Karpas-422 (cell line): ENCODE data around the gene WDR76. TPM values are rescaled to one million over a fixed set of nuclear protein-coding genes. Genes with fewer than 3 reads are reported as not detected.

Source experiments
- DNase-seq: peaks from one replicate; pipeline ENCODE4 v3.0.0-alpha.2; 2015
- H2AFZ ChIP-seq: fragments of 200-600 bp; sonication (generic); 2 replicates; pipeline ENCODE4 v1.6.1; 2014; ENCODE audit warnings: antibody characterized with exemption, low read length, mixed read lengths
- H3K27ac ChIP-seq: fragments of 200-600 bp; sonication (generic); 2 replicates; pipeline ENCODE4 v1.5.1; 2014; ENCODE audit warnings: mild to moderate bottlenecking, low read length, moderate library complexity
- H3K27me3 ChIP-seq: fragments of 200-600 bp; sonication (generic); 2 replicates; pipeline ENCODE4 v1.6.1; 2014; ENCODE audit warnings: low read length, mixed read lengths
- H3K36me3 ChIP-seq: fragments of 200-600 bp; sonication (generic); 2 replicates; pipeline ENCODE4 v1.6.1; 2014; ENCODE audit warnings: low read length, mixed read lengths; ENCODE audit not compliant: insufficient read depth
- H3K4me1 ChIP-seq: fragments of 200-600 bp; sonication (generic); 2 replicates; pipeline ENCODE4 v1.6.1; 2014; ENCODE audit warnings: mild to moderate bottlenecking, low read length, mixed read lengths
- H3K4me2 ChIP-seq: fragments of 200-600 bp; sonication (generic); 2 replicates; pipeline ENCODE4 v1.6.1; 2014; ENCODE audit warnings: low read length, low read depth, mild to moderate bottlenecking; ENCODE audit not compliant: poor library complexity, severe bottlenecking
- H3K4me3 ChIP-seq: fragments of 200-600 bp; sonication (generic); 2 replicates; pipeline ENCODE4 v1.5.1; 2014; ENCODE audit warnings: mild to moderate bottlenecking, antibody characterized with exemption, low read length, mixed read lengths
- H3K79me2 ChIP-seq: fragments of 200-600 bp; sonication (generic); 2 replicates; pipeline ENCODE4 v1.6.1; 2014; ENCODE audit warnings: mild to moderate bottlenecking, low read length, mixed read lengths
- H3K9ac ChIP-seq: fragments of 200-600 bp; sonication (generic); 2 replicates; pipeline ENCODE4 v1.6.0; 2014; ENCODE audit warnings: low read length
- H3K9me2 ChIP-seq: fragments of 200-600 bp; sonication (generic), shearing (Covaris generic); replicated peaks from 2 replicates; pipeline ENCODE4 v1.6.0; 2014; ENCODE audit warnings: mild to moderate bottlenecking, low read length, moderate library complexity; ENCODE audit not compliant: insufficient read depth
- H3K9me3 ChIP-seq: fragments of 300-700, 200-600 bp; sonication (generic); 2 replicates; pipeline ENCODE4 v1.6.1; 2014; ENCODE audit warnings: low read length, mixed read lengths
- H4K20me1 ChIP-seq: fragments of 200-600 bp; sonication (generic); 2 replicates; pipeline ENCODE4 v1.6.1; 2014; ENCODE audit warnings: mild to moderate bottlenecking, antibody characterized with exemption, low read length, low read depth; ENCODE audit not compliant: insufficient read depth
- total RNA-seq: library from RNA; depleted of rRNA; stranded (reverse); fragments of >200 nt; shearing (Covaris generic); gene quantifications from 2 replicates; pipeline ENCODE4 v1.2.3, GENCODE V29; 2014; ENCODE audit warnings: low replicate concordance

WDR76 gene
- total RNA-seq, 1 experiment from 2014 or later: 43.8 TPM

DNA sequence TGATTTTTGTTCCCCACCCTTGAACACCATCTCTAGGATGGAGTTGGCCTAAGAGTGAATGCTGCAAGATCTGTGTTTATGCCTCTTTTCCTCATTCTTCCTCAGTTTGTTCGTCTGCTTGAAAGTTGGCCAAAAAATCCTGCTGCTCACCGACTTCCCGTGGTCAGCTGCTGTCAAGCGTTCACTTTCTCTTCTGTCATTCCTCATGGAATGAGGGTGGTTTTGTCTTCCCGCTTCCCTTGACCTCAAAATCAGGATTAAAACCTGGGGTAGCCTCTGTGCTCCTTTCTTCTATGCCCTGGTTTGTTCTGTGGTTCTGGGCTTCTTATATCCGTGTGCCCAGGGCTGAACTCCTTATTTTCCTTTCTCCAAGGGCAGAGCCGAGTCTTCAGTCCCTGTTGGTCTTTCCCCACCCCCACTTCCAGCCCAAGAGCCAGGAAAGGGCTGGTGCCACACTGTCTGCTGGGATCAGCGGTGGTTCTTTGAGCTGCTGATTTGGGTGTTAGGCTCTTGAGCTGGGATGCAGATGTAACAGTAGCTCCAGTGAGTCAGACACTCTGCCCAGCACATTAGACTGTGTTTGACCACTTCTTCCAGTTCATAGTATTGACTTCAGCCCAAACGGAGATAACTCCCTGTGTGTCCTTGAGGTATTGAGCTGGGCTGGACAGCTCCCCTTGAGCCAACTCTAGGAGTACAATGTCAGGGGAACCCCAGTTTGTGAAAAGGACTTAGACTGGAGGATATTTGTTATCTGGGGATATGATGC lies 32.3 kb upstream of the WDR76 start:
- H3K9ac ChIP-seq: peak overlapping the region; percentile 24; the same call in 1 of the 2 replicates

GRCh38 chr15:43795197-43795596 lies 31.6 kb upstream of the WDR76 start:
- Histone ChIP-seq H3K27me3 (no peaks in the 10 kb centered on the region), H2AFZ (no peak overlapping the region), H3K27ac (peak overlapping the region; percentile 95), H3K4me1 (peaks cover 76% of the 10 kb centered on the region), H3K79me2 (peaks cover 22% of the 10 kb centered on the region), H3K9me2 (no peaks in the 10 kb centered on the region), H3K36me3 (peaks cover 29% of the 10 kb centered on the region), H3K4me3 (no peak overlapping the region), H3K9ac (no peak overlapping the region), H4K20me1 (peaks cover 24% of the 10 kb centered on the region; the same call in 1 of the 2 replicates), H3K4me2 (no peak overlapping the region), H3K9me3 (no peaks in the 10 kb centered on the region)
- no peak for DNase-seq

More for the DNA sequence above, 32.3 kb upstream of the WDR76 start:
- no peak overlapping the region for H2AFZ ChIP-seq
- H4K20me1 ChIP-seq: peaks cover 24% of the 10 kb centered on the region; the same call in 1 of the 2 replicates
- H3K79me2 ChIP-seq: peaks cover 22% of the 10 kb centered on the region
- no peaks in the 10 kb centered on the region for H3K27me3 ChIP-seq
- peaks cover 26% of the 10 kb centered on the region for H3K36me3 ChIP-seq
- H3K4me1 ChIP-seq: peaks cover 74% of the 10 kb centered on the region
- no peak overlapping the region; the same call in 1 of the 2 replicates for H3K4me3 ChIP-seq
- no peaks in the 10 kb centered on the region for H3K9me2 ChIP-seq
- H3K4me2 ChIP-seq: peak overlapping the region; percentile 89
- peak overlapping the region; percentile 95 for H3K27ac ChIP-seq
- H3K9me3 ChIP-seq: no peaks in the 10 kb centered on the region
- DNase-seq: no peak

DNA sequence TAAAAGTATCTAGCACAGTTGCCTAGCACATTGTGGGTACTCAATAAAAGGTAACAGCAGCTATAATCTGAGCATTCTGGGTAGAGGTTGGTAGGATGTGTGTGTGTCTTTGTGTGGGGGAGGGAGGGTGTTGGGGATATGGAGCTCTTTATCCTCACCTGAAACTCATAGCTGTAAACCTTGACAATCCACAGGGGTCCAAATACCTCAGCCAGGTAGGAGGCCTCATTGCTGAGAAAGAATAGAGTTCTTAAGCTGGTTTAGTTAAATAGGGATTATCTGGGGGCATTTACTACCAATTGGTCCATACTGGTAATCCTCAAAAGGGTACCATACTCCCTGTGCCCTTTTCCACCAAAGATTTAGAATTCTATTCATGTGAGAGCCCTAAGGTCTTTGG lies 30.8 kb upstream of the WDR76 start:
- Histone ChIP-seq H3K36me3 (peaks cover 34% of the 10 kb centered on the region), H3K4me3 (no peak overlapping the region), H3K9me2 (no peaks in the 10 kb centered on the region), H3K27me3 (no peaks in the 10 kb centered on the region), H4K20me1 (peaks cover 24% of the 10 kb centered on the region; the same call in 1 of the 2 replicates), H3K4me2 (no peak overlapping the region), H3K4me1 (peaks cover 77% of the 10 kb centered on the region), H3K27ac (peak overlapping the region; percentile 95), H2AFZ (no peak overlapping the region), H3K79me2 (peaks cover 28% of the 10 kb centered on the region), H3K9me3 (no peaks in the 10 kb centered on the region), H3K9ac (no peak overlapping the region)
- DNase-seq: no peak

- H3K27ac ChIP-seq: peak overlapping the region; percentile 95
- no peak overlapping the region for H3K4me2 ChIP-seq
- H3K4me3 ChIP-seq: no peak overlapping the region
- no peaks in the 10 kb centered on the region for H3K27me3 ChIP-seq
- no peak overlapping the region for H2AFZ ChIP-seq
- peaks cover 39% of the 10 kb centered on the region for H3K36me3 ChIP-seq
- no peaks in the 10 kb centered on the region for H3K9me2 ChIP-seq
- no peak overlapping the region; the same call in 1 of the 2 replicates for H3K9ac ChIP-seq
- peaks cover 34% of the 10 kb centered on the region for H3K79me2 ChIP-seq
- H3K4me1 ChIP-seq: peaks cover 78% of the 10 kb centered on the region
- no peaks in the 10 kb centered on the region for H3K9me3 ChIP-seq
- peaks cover 24% of the 10 kb centered on the region; the same call in 1 of the 2 replicates for H4K20me1 ChIP-seq
- no peak for DNase-seq
These were observed 30.2 kb upstream of the WDR76 start for GRCh38 chr15:43796566-43796965.

DNA sequence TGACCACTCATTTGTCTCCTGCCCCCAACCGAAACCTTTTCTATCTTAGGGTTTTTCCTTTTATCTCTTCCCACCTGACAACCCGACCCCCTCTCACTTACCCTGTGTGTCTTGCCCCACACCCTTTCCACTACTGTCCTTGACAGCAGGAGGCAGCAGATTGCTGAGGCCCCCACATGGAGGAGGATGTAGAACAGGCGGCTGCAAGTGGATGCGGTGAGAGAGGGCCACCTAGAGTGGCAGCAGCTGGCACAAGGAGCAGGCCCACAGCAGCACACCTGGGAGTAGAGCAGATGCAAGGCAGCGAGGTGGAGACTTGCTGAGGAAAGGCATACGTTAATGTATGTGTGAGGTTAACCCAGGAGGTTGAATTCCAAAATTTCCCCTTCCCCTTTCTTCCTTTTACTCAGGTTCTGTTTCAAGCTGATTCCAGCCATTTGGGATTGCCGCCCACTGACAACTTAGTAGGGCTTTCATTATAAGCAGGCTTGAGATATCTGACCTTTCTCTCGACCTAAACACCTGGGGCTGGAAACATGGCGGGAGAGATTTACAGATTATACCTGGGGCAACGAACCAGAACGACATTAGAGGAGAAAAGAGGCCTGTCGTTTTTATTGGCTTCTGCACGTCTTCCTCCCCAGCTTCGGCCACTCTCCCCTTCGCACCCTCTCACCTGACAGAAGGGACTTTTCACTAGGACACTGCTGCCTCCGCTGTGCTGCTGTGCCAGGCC lies 27.4 kb upstream of the WDR76 start:
- peak; percentile 84 for DNase-seq
- H4K20me1 ChIP-seq: peaks cover 4% of the 10 kb centered on the region; the same call in 1 of the 2 replicates
- no peaks in the 10 kb centered on the region for H3K27me3 ChIP-seq
- H3K9ac ChIP-seq: peak overlapping the region; percentile 46
- peak overlapping the region; percentile 10; the same call in 1 of the 2 replicates for H3K4me3 ChIP-seq
- H3K9me2 ChIP-seq: no peaks in the 10 kb centered on the region
- H3K36me3 ChIP-seq: peaks cover 34% of the 10 kb centered on the region
- H3K4me1 ChIP-seq: peaks cover 68% of the 10 kb centered on the region
- H3K27ac ChIP-seq: peak overlapping the region; percentile 95
- peaks cover 18% of the 10 kb centered on the region for H3K79me2 ChIP-seq
- peak overlapping the region; percentile 40 for H3K4me2 ChIP-seq
- no peaks in the 10 kb centered on the region for H3K9me3 ChIP-seq
- H2AFZ ChIP-seq: no peak overlapping the region

DNA sequence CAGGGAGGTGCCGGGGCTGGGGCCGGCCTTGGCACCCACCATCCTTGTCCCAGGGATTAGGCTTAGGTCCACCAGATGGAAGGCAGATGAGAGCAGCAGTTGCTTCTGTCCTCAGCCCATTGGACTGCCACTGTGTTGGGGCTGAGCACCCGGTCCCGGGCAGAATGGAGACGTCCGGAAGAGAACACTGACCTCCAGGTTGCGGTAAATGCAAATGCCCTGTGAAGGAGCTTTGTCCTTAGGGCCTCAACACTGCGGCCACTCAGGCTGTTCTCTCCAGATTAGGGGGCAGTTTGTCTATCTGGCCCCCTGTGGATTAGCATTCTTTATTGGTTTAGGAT lies 26.9 kb upstream of the WDR76 start, which contains the start of gene SERINC4:
SERINC4 (minus strand) TSS at position 276 of the 341 bp plus-strand sequence; CDS start at position 42, 234 bp downstream.
- Histone ChIP-seq H3K4me2 (peak within 1 kb of the TSS; percentile 95), H3K79me2 (peaks cover 18% of the 10 kb centered on the region), H2AFZ (no peak within 1 kb of the TSS), H3K27ac (peak within 1 kb of the TSS; percentile 95), H4K20me1 (no peaks in the 10 kb centered on the region; the same call in 1 of the 2 replicates), H3K9ac (peak within 1 kb of the TSS; percentile 94), H3K9me3 (no peaks in the 10 kb centered on the region), H3K36me3 (peaks cover 29% of the 10 kb centered on the region), H3K4me3 (peak within 1 kb of the TSS; percentile 87), H3K27me3 (no peaks in the 10 kb centered on the region), H3K4me1 (peaks cover 63% of the 10 kb centered on the region), H3K9me2 (no peaks in the 10 kb centered on the region)
- no peak for DNase-seq

- Histone ChIP-seq H3K4me2 (peak within 1 kb of the TSS; percentile 95), H3K4me3 (peak within 1 kb of the TSS; percentile 87), H3K4me1 (peaks cover 57% of the 10 kb centered on the region), H4K20me1 (no peaks in the 10 kb centered on the region; the same call in 1 of the 2 replicates), H3K9me3 (no peaks in the 10 kb centered on the region), H3K79me2 (peaks cover 18% of the 10 kb centered on the region), H2AFZ (no peak within 1 kb of the TSS), H3K9ac (peak within 1 kb of the TSS; percentile 94), H3K9me2 (no peaks in the 10 kb centered on the region), H3K36me3 (peaks cover 26% of the 10 kb centered on the region), H3K27ac (peak within 1 kb of the TSS; percentile 95), H3K27me3 (no peaks in the 10 kb centered on the region)
- peak; percentile 97 for DNase-seq
These were observed 26.3 kb upstream of the WDR76 start, which contains the start of gene HYPK for GRCh38 chr15:43800286-43801141. Gene HYPK, plus strand, starts transcription at chr15:43800599. Its CDS starts 24 bp downstream, at chr15:43800623.
